PC-3 (cell line): ENCODE results near the gene OTOL1. TPM values are rescaled to one million over a fixed set of nuclear protein-coding genes. Genes with fewer than 3 reads are reported as not detected.

Experiments used
- ATAC-seq: fragments of 200-7000 bp; cut with Tn5 transposase; 2 replicates; pipeline ENCODE4 v1.9.1; 2020; ENCODE audit warnings: mild to moderate bottlenecking, moderate library complexity
- BruUV-seq: library from RNA; stranded (reverse); fragments of 400-500 nt; replicated peaks from 2 replicates; lab custom pipeline; 2021; lab: Mats Ljungman, UMichigan
- CTCF ChIA-PET: fragments of 300-600 bp; sonication (Branson Sonifier 250); formaldehyde crosslinking; loops from one replicate; lab custom pipeline; 2022; ENCODE audit warnings: antibody characterized with exemption; lab: Charles Lee
- POLR2A ChIA-PET: fragments of 300-600 bp; sonication (Branson Sonifier 250); formaldehyde crosslinking; loops from one replicate; lab custom pipeline; 2022; ENCODE audit warnings: antibody characterized with exemption; ENCODE audit not compliant: unreplicated experiment; lab: Charles Lee
- DNase-seq: peaks from one replicate; pipeline ENCODE4 v3.0.0-alpha.2; 2015
- H2AFZ ChIP-seq: fragments of 300-600 bp; sonication (generic); 2 replicates; pipeline ENCODE4 v1.6.0; 2016; ENCODE audit warnings: antibody characterized with exemption, low read length
- H3F3A ChIP-seq: fragments of 300-600 bp; sonication (generic); one replicate; pipeline ENCODE4 v1.6.0; 2017; ENCODE audit warnings: antibody characterized with exemption, low read length, control low read depth, mild to moderate bottlenecking; ENCODE audit not compliant: unreplicated experiment
- H3K27ac ChIP-seq: fragments of 300-600 bp; sonication (generic); 2 replicates; pipeline ENCODE4 v1.5.1; 2016; ENCODE audit warnings: mild to moderate bottlenecking, low read length
- H3K27me3 ChIP-seq: fragments of 300-600 bp; sonication (generic); 2 replicates; pipeline ENCODE4 v1.6.1; 2016; ENCODE audit warnings: low read length, mixed read lengths
- H3K36me3 ChIP-seq: fragments of 300-600 bp; sonication (generic); 2 replicates; pipeline ENCODE4 v1.6.1; 2016; ENCODE audit warnings: low read depth, mixed run types, low read length, mixed read lengths
- H3K4me1 ChIP-seq: fragments of 300-600 bp; sonication (generic); 2 replicates; pipeline ENCODE4 v1.5.1; 2016; ENCODE audit warnings: low read length; ENCODE audit not compliant: insufficient read depth
- H3K4me2 ChIP-seq: fragments of 300-600 bp; sonication (generic); 2 replicates; pipeline ENCODE4 v1.6.0; 2016; ENCODE audit warnings: low read length
- H3K4me3 ChIP-seq: fragments of 300-600 bp; sonication (generic); 2 replicates; pipeline ENCODE4 v1.5.1; 2016; ENCODE audit warnings: mild to moderate bottlenecking, low read length, mixed read lengths
- H3K79me2 ChIP-seq: fragments of 300-600 bp; sonication (generic); 2 replicates; pipeline ENCODE4 v1.6.1; 2017; ENCODE audit warnings: low read length, mixed read lengths
- H3K9ac ChIP-seq: fragments of 300-600 bp; sonication (generic); 2 replicates; pipeline ENCODE4 v1.6.0; 2016; ENCODE audit warnings: mild to moderate bottlenecking, low read length
- H3K9me2 ChIP-seq: fragments of 300-600 bp; sonication (generic); replicated peaks from 2 replicates; pipeline ENCODE4 v1.6.1; 2016; ENCODE audit warnings: mixed run types, low read length, mixed read lengths
- H3K9me3 ChIP-seq: fragments of 300-600 bp; sonication (generic); 2 replicates; pipeline ENCODE4 v1.6.1; 2016; ENCODE audit warnings: low read length, mixed read lengths
- H4K20me1 ChIP-seq: fragments of 300-600 bp; sonication (generic); 2 replicates; pipeline ENCODE4 v1.6.1; 2016; ENCODE audit warnings: low read length, mixed read lengths
- EZH2 ChIP-seq: fragments of 300-600 bp; sonication (generic); IDR thresholded peaks from one replicate; pipeline ENCODE4 v1.6.1; 2017; ENCODE audit warnings: antibody characterized with exemption, mild to moderate bottlenecking, low read length; ENCODE audit not compliant: unreplicated experiment
- EZH2phosphoT487 ChIP-seq: fragments of 300-600 bp; sonication (generic); IDR thresholded peaks from 2 replicates; pipeline ENCODE4 v1.6.1; 2018; ENCODE audit warnings: mild to moderate bottlenecking, antibody characterized with exemption, low read length, borderline replicate concordance
- intact Hi-C: fragments of 100-400 bp; cut with micrococcal nuclease; formaldehyde crosslinking; loops from 2 replicates; pipeline ENCODE4 v1.9.0; 2023
- total RNA-seq: library from RNA; depleted of rRNA; stranded (reverse); fragments of >200 nt; gene quantifications from 2 replicates; pipeline ENCODE4 v1.2.3, GENCODE V29; 2014
- TF ChIP-seq, protein P1 (sequence below): fragments of 300-600 bp; sonication (generic); conservative IDR thresholded peaks from 2 replicates; pipeline ENCODE4 v1.5.1; 2017; ENCODE audit warnings: antibody characterized with exemption, low read depth, mild to moderate bottlenecking, low read length

Gene OTOL1
- total RNA-seq, 1 experiment from 2014 or later = not detected

DNA sequence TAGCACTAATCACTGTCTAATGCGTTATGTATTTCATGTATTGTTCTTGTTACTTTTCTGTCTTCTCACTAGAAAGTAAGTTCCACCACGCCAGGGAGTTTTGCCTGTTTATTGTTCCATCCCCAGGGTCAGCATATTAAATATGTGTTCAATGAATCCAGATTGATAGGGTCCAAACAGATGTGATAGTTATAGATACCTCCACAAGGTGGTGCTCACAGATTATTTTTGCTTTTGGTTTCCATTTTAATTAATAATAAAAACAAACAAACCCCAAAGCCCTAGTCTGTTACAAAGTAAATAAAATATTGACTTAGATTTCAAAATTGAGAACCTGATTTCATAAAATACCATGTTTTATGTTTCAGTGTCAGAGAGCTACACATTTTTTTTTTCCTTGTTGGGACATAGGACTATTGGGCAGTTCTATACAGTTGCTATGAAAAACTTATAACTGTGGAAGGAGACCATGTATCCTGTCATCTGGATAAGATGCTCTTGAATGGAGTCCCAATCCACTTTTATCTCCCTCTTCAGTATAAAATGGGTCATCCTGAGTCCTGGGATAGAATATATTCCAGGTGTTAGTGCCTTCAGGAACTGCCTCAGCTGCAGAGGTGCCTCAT is 12.4 kb downstream of the OTOL1 start:
- Histone ChIP-seq H3K79me2 (no peaks in the 10 kb centered on the region), H3K27ac (no peak overlapping the region), H3K9me3 (no peaks in the 10 kb centered on the region), H4K20me1 (no peaks in the 10 kb centered on the region), H2AFZ (no peak overlapping the region), H3K4me1 (no peaks in the 10 kb centered on the region), H3K4me3 (no peak overlapping the region), H3K9ac (no peak overlapping the region), H3K27me3 (no peaks in the 10 kb centered on the region), H3K4me2 (no peak overlapping the region), H3F3A (no peaks in the 10 kb centered on the region), H3K9me2 (no peaks in the 10 kb centered on the region), H3K36me3 (no peaks in the 10 kb centered on the region)
- BruUV-seq = no TSS peak
- TF ChIP-seq, protein P1, sequence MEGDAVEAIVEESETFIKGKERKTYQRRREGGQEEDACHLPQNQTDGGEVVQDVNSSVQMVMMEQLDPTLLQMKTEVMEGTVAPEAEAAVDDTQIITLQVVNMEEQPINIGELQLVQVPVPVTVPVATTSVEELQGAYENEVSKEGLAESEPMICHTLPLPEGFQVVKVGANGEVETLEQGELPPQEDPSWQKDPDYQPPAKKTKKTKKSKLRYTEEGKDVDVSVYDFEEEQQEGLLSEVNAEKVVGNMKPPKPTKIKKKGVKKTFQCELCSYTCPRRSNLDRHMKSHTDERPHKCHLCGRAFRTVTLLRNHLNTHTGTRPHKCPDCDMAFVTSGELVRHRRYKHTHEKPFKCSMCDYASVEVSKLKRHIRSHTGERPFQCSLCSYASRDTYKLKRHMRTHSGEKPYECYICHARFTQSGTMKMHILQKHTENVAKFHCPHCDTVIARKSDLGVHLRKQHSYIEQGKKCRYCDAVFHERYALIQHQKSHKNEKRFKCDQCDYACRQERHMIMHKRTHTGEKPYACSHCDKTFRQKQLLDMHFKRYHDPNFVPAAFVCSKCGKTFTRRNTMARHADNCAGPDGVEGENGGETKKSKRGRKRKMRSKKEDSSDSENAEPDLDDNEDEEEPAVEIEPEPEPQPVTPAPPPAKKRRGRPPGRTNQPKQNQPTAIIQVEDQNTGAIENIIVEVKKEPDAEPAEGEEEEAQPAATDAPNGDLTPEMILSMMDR = peak; percentile 85
- TF ChIP-seq EZH2phosphoT487 (no peak), EZH2 (no peak)
- POLR2A ChIA-PET = no interaction called here
- intact Hi-C loops = loop anchor here (1.0 kb wide), 1 partner anchor 51 kb away; no protein-coding TSS in a partner anchor
- DNase-seq = peak; percentile 62
- CTCF ChIA-PET = no interaction called here
- peak; percentile 80 for ATAC-seq

DNA sequence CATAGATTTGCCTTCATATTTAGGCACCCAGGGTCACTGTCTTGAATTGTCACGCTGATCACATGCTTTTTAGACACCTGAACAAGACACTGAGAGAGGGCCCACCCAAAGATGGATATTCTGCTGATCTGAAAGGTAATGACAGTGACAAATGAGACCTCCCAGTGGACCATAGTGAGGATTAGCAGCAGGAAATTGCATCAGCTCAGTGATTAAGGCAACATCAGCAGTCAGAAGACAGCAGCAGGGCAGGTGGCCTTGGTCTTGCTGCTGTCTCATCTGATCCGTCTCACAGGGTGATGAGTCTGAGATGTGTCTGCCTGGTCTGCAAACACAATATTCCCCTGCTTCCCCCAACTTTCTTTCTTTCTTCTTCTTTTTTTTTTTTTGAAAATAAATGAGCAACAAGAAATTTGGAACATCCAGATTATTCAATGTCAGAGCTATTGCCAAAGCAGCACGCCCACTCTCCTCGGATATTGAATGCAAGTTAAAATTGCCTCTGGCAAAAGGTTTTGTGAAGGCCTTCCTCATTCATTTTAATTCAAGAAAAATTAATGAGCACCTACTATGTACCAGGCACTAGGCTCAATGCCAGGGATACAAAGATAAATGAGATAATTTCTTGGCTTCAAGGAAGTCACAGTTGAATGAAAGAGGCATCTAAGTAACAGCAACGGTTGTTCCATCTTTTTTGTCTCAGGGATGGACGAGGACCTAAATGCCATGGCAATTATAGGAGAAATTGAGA is 14.1 kb downstream of the OTOL1 start:
- Histone ChIP-seq H4K20me1 (no peaks in the 10 kb centered on the region), H3F3A (no peaks in the 10 kb centered on the region), H3K4me1 (no peaks in the 10 kb centered on the region), H3K27ac (no peak overlapping the region), H3K4me3 (no peak overlapping the region), H3K9ac (no peak overlapping the region), H3K4me2 (no peak overlapping the region), H3K36me3 (no peaks in the 10 kb centered on the region), H3K9me2 (no peaks in the 10 kb centered on the region), H3K9me3 (no peaks in the 10 kb centered on the region), H3K79me2 (no peaks in the 10 kb centered on the region), H3K27me3 (no peaks in the 10 kb centered on the region), H2AFZ (no peak overlapping the region)
- no peak for ATAC-seq
- POLR2A ChIA-PET = no interaction called here
- TF ChIP-seq EZH2phosphoT487 (no peak), EZH2 (no peak)
- TF ChIP-seq, protein P1 = no peak
- intact Hi-C loops = no loop called here
- CTCF ChIA-PET = interaction anchor here (0.5 to 0.6 kb wide), 2 partner anchors 802 to 828 kb away, joined by 4 read pairs; no protein-coding TSS in a partner anchor
- DNase-seq = no peak
- BruUV-seq = no TSS peak

DNA sequence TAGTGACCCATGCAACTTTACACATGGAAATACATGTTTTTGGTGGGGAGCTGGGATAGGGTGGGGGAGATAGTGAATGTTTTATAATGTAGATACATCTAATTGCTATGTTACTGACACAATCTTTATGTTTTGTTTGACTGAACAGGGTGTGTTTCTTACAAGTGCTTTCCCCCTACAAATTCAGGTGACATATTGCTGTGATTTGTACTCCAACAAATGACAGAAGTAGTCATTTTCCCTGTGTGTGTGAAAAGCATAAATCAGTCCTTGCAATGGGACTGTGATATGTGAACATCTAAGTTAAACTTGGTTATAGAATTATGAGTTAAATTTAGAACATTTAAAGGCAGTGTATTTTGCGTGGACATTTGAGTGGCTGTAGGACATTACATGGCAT is 27.3 kb downstream of the OTOL1 start:
- CTCF ChIA-PET = no interaction called here
- Histone ChIP-seq H3K9ac (no peak overlapping the region), H4K20me1 (no peaks in the 10 kb centered on the region), H3K27me3 (peaks cover 13% of the 10 kb centered on the region; the same call in 1 of the 2 replicates), H2AFZ (no peak overlapping the region), H3K27ac (no peak overlapping the region), H3K4me2 (no peak overlapping the region), H3K9me2 (no peaks in the 10 kb centered on the region), H3K79me2 (no peaks in the 10 kb centered on the region), H3K36me3 (no peaks in the 10 kb centered on the region), H3F3A (no peaks in the 10 kb centered on the region), H3K4me3 (no peak overlapping the region), H3K9me3 (no peaks in the 10 kb centered on the region), H3K4me1 (no peaks in the 10 kb centered on the region)
- TF ChIP-seq, protein P1 = no peak
- no peak for TF ChIP-seq EZH2phosphoT487
- TF ChIP-seq EZH2 = no peak
- POLR2A ChIA-PET = no interaction called here
- intact Hi-C loops = no loop called here
- no TSS peak for BruUV-seq
- DNase-seq = no peak
- ATAC-seq = no peak
